SK-N-SH treated with all-trans-retinoic acid at 6 μM for 48 hours (cell line): Measurements from ENCODE around the gene LCE6A.

Experiments
- OSR1 ChIP-seq: fragments of 250-450 bp; sonication (Bioruptor Pico); IDR thresholded peaks from 2 replicates; pipeline ENCODE4 v1.8.0; 2022; ENCODE audit warnings: moderate library complexity, mild to moderate bottlenecking, inconsistent platforms
- SNAI2 ChIP-seq: fragments of 250-450 bp; sonication (Bioruptor Pico); IDR thresholded peaks from 2 replicates; pipeline ENCODE4 v1.5.0; 2020; ENCODE audit warnings: mild to moderate bottlenecking, moderate library complexity
- ZFP3 ChIP-seq: fragments of 250-450 bp; sonication (Bioruptor Pico); IDR thresholded peaks from 2 replicates; pipeline ENCODE4 v1.5.0; 2020; ENCODE audit warnings: mild to moderate bottlenecking, moderate library complexity
- ZNF565 ChIP-seq: fragments of 450-650 bp; formaldehyde crosslinking; conservative IDR thresholded peaks from 2 replicates; pipeline ENCODE4 v1.5.0; 2020; ENCODE audit warnings: low read depth, mild to moderate bottlenecking, moderate library complexity
- ZNF8 ChIP-seq: fragments of 450-650 bp; formaldehyde crosslinking; IDR thresholded peaks from 2 replicates; pipeline ENCODE4 v1.5.0; 2020; ENCODE audit warnings: mild to moderate bottlenecking, moderate library complexity
- TF ChIP-seq, protein P1 (sequence below): fragments of 250-450 bp; sonication (Bioruptor Pico); IDR thresholded peaks from 2 replicates; pipeline ENCODE4 v1.5.1; 2021; ENCODE audit warnings: mild to moderate bottlenecking, moderate library complexity
- TF ChIP-seq, protein P2 (sequence below): fragments of 250-450 bp; sonication (Bioruptor Pico); IDR thresholded peaks from 2 replicates; pipeline ENCODE4 v1.8.0; 2021; ENCODE audit warnings: low read depth, mild to moderate bottlenecking, moderate library complexity, borderline replicate concordance

DNA sequence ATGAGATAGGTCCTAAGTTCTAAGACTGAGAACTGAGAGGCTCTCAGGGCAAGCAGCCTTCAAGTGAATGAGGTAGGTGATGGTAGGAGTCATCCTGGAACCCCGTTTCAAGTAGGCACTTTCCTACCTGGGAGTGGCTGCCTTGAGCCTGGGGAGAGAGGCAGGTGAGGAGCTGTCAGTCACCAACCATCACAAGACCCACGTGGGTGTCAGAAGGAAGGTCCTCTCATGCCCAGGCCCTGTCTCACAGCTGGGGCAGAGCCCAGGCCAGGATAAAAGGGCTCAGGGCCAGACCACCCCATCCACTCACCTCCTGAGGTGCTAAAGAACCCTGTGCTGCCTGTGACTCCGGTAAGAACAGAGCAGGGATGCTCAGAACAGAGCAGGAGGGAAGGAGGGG is 46.2 kb upstream of the LCE6A start, which contains the start of gene LCE1D:
- TF ChIP-seq OSR1 (CRISPR knock-in tag) (no peak), ZFP3 (CRISPR knock-in tag) (no peak), SNAI2 (CRISPR knock-in tag) (no peak), ZNF8 (no peak), ZNF565 (CRISPR knock-in tag) (no peak)
- TF ChIP-seq, protein P1, sequence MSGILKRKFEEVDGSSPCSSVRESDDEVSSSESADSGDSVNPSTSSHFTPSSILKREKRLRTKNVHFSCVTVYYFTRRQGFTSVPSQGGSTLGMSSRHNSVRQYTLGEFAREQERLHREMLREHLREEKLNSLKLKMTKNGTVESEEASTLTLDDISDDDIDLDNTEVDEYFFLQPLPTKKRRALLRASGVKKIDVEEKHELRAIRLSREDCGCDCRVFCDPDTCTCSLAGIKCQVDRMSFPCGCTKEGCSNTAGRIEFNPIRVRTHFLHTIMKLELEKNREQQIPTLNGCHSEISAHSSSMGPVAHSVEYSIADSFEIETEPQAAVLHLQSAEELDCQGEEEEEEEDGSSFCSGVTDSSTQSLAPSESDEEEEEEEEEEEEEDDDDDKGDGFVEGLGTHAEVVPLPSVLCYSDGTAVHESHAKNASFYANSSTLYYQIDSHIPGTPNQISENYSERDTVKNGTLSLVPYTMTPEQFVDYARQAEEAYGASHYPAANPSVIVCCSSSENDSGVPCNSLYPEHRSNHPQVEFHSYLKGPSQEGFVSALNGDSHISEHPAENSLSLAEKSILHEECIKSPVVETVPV (CRISPR knock-in tag): no peak
- TF ChIP-seq, protein P2, sequence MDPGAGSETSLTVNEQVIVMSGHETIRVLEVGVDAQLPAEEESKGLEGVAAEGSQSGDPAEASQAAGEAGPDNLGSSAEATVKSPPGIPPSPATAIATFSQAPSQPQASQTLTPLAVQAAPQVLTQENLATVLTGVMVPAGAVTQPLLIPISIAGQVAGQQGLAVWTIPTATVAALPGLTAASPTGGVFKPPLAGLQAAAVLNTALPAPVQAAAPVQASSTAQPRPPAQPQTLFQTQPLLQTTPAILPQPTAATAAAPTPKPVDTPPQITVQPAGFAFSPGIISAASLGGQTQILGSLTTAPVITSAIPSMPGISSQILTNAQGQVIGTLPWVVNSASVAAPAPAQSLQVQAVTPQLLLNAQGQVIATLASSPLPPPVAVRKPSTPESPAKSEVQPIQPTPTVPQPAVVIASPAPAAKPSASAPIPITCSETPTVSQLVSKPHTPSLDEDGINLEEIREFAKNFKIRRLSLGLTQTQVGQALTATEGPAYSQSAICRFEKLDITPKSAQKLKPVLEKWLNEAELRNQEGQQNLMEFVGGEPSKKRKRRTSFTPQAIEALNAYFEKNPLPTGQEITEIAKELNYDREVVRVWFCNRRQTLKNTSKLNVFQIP: no peak
